ENCODE measurements around the gene SSBP2.
"Not testable (repeated sequence)": the region's sequence is repeated elsewhere in the genome, so short reads cannot be mapped to it uniquely, and the experiment has no call there.

Gene SSBP2

GRCh38 chr5:81409896-81410295 lies 341.0 kb downstream of the SSBP2 start:
- H3K27me3 Mint-ChIP-seq, result no peaks in the 10 kb centered on the region
- H3K27ac Mint-ChIP-seq, result no peak overlapping the region
- H3K9me3 Mint-ChIP-seq, result no peaks in the 10 kb centered on the region
- H3K4me1 Mint-ChIP-seq, result no peaks in the 10 kb centered on the region
- peaks cover 4% of the 10 kb centered on the region for H3K36me3 Mint-ChIP-seq
- H3K4me3 Mint-ChIP-seq, result no peak overlapping the region

DNA sequence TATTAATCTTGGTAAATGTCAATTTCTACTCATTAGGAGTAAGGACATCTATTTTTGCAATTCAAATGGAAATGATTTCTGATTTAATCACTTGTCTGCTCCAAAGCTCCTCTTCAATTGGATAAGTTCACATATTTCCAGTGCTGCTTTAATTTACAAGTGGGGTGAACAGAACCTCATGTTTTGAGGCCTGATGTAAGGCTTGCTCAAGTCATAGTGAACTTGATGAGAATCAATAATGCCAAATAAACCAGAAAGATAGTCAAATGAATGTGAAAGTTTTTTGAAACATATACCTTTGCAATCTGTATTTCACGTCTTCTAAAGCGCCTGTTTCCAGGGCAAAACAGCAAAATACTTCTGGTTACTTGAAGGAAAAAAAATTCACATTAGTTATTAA lies 341.5 kb downstream of the SSBP2 start:
- H3K4me1 Mint-ChIP-seq, result no peaks in the 10 kb centered on the region
- H3K36me3 Mint-ChIP-seq, result peaks cover 4% of the 10 kb centered on the region
- H3K4me3 Mint-ChIP-seq, result no peak overlapping the region
- H3K27me3 Mint-ChIP-seq, result no peaks in the 10 kb centered on the region
- H3K9me3 Mint-ChIP-seq, result no peaks in the 10 kb centered on the region
- H3K27ac Mint-ChIP-seq, result no peak overlapping the region

DNA sequence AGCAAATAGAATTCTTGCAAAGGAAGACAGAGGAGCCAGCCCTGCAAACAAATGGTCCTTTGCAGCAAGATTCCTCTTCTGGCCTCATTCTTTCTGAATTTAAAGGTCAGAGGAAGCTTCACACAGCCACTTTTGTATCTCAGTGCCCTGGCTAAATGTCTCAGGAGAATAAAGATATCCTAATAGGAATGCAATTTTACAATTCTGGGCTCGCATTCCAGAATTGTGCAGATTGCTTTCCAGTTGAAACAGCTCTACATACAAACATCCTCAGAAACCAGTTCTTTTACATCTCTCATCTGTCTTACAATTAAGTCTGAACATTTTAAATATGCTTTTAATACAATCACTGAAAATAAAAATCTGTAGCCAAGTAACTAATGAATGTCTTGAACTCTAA lies 342.4 kb downstream of the SSBP2 start:
- Mint-ChIP-seq H3K9me3 (no peaks in the 10 kb centered on the region), H3K27ac (no peak overlapping the region), H3K27me3 (no peaks in the 10 kb centered on the region), H3K36me3 (peaks cover 4% of the 10 kb centered on the region), H3K4me3 (no peak overlapping the region), H3K4me1 (no peaks in the 10 kb centered on the region)

DNA sequence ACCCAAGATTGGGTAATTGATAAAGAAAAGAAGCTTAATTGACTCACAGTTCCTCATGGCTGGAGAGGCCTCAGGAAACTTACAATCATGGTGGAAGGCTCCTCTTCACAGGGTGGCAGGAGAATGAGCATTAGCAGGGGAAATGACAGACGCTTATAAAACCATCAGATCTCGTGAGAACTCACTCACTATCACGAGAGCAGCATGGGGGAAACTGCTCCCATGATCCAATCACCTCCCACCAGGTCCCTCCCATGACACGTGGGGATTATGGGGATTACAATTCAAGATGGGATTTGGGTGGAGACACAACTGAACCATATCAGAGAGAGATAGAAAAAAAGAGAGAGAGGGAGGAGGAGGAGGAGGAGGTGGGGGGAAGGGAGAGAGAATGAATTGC lies 343.1 kb downstream of the SSBP2 start:
- not testable (repeated sequence) for H3K27me3 Mint-ChIP-seq, H3K27ac Mint-ChIP-seq, H3K4me3 Mint-ChIP-seq, H3K4me1 Mint-ChIP-seq, H3K36me3 Mint-ChIP-seq, H3K9me3 Mint-ChIP-seq

GRCh38 chr5:81405126-81405891 lies 345.6 kb downstream of the SSBP2 start:
- Mint-ChIP-seq H3K4me1 (no peaks in the 10 kb centered on the region), H3K27me3 (no peaks in the 10 kb centered on the region), H3K4me3 (no peak overlapping the region), H3K9me3 (no peaks in the 10 kb centered on the region), H3K36me3 (peaks cover 4% of the 10 kb centered on the region), H3K27ac (no peak overlapping the region)

DNA sequence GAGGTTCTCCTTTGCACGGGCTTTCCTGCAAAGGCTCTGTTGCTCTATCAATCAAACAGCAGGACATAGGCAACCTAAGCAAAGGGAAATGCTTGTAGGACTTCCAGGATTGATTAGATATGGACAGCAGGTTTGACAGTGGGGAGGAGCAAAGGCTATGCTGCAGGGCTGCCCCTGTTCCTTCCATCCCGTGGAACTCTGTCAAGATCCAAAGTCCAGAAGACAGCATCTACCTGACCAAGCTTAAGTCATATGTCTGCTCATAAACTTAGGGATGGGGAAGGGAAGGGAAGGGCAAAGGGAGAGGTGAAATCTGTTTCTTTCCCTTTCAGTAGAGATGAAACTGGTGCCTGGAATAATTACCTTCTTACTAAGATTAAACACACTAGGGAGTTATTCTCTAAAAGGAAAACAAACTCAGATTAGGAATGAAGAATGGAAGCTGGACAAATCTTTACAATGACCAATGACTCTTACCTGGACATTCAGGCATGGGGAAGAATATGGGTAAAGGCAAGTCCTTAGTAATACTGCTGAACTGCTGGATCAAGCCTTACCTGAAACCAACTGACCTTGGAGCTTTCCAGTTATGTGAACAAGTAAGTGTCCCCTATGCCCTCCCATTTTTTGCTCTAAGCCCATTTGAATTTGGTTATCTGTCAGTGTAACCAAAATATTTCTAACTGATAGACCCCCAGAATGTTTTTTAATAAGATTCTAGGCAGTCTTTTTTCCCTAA lies 348.5 kb downstream of the SSBP2 start:
- no peaks in the 10 kb centered on the region for H3K9me3 Mint-ChIP-seq

DNA sequence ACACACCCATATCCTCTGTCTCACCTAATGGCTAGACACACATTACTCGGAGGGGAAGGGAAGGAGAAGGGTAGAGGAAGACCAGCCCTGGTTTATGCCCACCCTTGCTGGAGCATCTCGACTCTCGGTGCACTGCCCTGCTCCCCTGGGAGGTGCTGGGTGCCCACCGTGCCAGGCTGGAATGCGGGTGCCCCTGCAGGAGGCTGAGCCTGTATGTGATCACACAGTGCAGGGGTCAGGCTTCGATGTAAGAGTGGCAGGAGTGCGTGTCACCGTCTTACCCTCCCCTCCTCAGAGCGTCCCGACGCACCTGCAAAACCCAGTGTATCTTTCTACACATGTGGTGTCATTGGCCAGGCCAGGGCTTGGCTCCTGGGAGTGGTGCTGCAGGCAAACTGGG lies 349.6 kb downstream of the SSBP2 start:
- no peak overlapping the region for H3K27ac Mint-ChIP-seq
- no peaks in the 10 kb centered on the region for H3K9me3 Mint-ChIP-seq
- H3K4me1 Mint-ChIP-seq, result no peaks in the 10 kb centered on the region
- no peak overlapping the region for H3K4me3 Mint-ChIP-seq
- H3K36me3 Mint-ChIP-seq, result no peaks in the 10 kb centered on the region
- peaks cover 8% of the 10 kb centered on the region for H3K27me3 Mint-ChIP-seq

More for the DNA sequence above, 348.5 kb downstream of the SSBP2 start:
- peaks cover 2% of the 10 kb centered on the region for H3K27me3 Mint-ChIP-seq
- no peak overlapping the region for H3K4me3 Mint-ChIP-seq
- H3K27ac Mint-ChIP-seq, result no peak overlapping the region
- no peaks in the 10 kb centered on the region for H3K4me1 Mint-ChIP-seq
- H3K36me3 Mint-ChIP-seq, result no peaks in the 10 kb centered on the region

- Mint-ChIP-seq H3K36me3 (no peaks in the 10 kb centered on the region), H3K27ac (no peak overlapping the region), H3K4me1 (no peaks in the 10 kb centered on the region), H3K4me3 (no peak overlapping the region), H3K9me3 (peaks cover 5% of the 10 kb centered on the region), H3K27me3 (peaks cover 12% of the 10 kb centered on the region)
These were observed 350.5 kb downstream of the SSBP2 start for GRCh38 chr5:81400375-81400774.

DNA sequence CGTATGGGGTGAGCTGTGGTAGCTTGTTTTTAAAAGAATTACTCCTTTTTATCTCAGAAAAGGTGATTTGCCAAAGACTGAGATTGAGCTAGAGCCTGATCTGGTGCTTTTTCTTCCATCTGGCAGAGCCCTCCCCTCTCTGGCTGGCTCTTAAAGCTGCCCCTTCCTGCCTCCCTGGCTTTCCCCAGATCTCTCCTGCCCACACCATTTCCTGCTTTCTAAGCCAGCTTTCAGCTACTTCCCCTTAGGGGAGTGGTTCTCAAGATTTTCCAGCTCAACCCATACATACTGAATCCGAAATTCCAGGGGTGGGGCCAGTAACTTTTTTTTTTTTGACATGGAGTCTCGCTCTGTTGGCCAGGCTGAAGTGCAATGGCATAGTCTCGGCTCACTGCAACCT lies 352.2 kb downstream of the SSBP2 start:
- H3K4me1 Mint-ChIP-seq, result no peaks in the 10 kb centered on the region
- H3K27ac Mint-ChIP-seq, result no peak overlapping the region
- peaks cover 23% of the 10 kb centered on the region for H3K27me3 Mint-ChIP-seq
- peaks cover 5% of the 10 kb centered on the region for H3K9me3 Mint-ChIP-seq
- H3K36me3 Mint-ChIP-seq, result no peaks in the 10 kb centered on the region
- H3K4me3 Mint-ChIP-seq, result no peak overlapping the region

DNA sequence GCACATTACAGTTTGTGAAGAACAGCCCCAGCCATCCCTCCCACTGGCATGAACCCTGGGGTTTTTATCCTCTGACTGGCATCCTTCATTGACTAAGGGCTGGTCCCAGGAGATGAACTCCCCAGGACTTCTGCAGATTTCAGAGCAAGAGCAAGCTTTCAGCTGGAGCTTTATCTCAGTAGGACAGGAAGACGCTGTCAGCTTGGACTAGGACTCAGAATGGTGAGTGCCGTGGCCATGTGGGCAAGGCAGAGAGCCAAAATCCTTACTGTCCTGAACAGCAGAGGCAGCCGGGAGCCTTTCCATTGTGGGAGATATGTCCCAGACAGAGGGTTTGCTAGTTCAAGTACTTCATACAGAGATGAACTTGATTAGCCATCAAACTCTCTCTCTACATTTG lies 353.7 kb downstream of the SSBP2 start:
- Mint-ChIP-seq H3K36me3 (no peaks in the 10 kb centered on the region), H3K4me3 (no peak overlapping the region), H3K9me3 (peaks cover 5% of the 10 kb centered on the region), H3K27me3 (peaks cover 32% of the 10 kb centered on the region), H3K4me1 (peaks cover 5% of the 10 kb centered on the region), H3K27ac (no peak overlapping the region)

DNA sequence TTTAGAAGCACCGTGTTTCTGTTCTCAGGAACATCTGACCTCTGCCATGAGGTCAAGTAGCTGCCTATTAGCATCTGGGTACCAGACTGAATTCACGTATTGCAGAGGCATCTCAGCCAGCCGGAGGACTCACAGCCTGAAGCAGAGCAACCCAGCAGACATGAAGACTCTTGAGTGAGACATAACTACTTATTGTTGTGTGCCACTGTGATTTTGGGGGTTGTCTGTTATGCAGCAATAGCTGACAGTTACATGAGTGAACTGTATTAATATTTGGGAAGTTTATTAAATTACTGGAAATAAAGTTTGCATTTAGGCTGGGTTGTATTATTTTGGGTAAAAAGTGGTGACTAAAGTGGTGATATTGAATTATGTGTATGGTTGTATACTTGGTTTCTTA lies 355.6 kb downstream of the SSBP2 start:
- peaks cover 5% of the 10 kb centered on the region for H3K9me3 Mint-ChIP-seq
- no peak overlapping the region for H3K4me3 Mint-ChIP-seq
- H3K4me1 Mint-ChIP-seq, result peaks cover 5% of the 10 kb centered on the region
- peaks cover 47% of the 10 kb centered on the region for H3K27me3 Mint-ChIP-seq
- no peak overlapping the region for H3K27ac Mint-ChIP-seq
- no peaks in the 10 kb centered on the region for H3K36me3 Mint-ChIP-seq

DNA sequence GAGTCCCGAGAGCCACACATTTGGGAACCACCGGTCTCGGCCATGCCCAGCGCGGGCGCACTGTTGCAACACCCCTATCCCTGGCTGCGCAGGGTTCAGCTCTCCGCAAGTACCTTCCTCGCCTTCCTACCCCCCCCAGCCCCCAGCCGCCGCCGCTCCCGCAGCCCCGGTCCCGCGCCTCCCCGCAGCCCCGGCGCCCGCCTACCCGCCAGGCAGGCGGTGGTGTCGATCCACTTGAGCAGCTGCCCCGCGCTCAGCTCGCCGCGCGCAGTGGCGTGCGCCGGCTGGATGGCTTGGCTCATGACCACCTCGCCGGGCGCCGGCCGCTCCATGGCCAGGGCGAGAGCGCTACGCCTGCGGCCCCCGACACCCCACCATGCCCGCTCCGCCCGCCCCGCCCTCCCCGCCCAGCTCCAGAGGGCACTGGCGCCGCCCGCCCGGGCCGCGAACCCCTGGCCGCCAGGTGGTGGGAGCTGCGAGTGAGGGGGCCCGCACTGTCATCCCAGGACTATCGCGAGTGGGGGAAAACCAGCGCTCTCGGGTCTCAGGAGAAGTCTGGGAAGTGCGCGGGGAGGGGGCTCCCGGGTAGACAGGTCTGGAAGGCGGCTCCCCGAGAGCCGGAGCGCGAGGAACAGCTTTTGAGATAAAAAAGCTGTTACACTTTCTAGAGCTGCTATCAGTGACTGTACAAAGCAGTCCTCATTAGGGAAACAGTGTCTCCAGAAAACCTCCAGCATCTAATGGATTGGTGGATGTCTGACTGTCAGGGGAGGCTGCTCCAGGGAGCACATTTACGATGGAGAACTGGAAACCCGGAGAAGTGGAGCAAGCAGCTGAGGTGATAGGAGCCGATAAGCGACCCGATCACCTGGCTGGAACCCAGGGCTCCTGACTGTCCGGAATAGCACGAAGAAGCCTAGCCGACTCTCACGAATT lies 356.8 kb downstream of the SSBP2 start, which contains the start of gene ACOT12:
TSS of gene ACOT12 (minus strand) at position 352 of the 936 bp plus-strand sequence. CDS start at position 332, 20 bp downstream.
- Mint-ChIP-seq H3K4me1 (peaks cover 5% of the 10 kb centered on the region), H3K36me3 (no peaks in the 10 kb centered on the region), H3K27me3 (peaks cover 48% of the 10 kb centered on the region), H3K27ac (no peak within 1 kb of the TSS), H3K4me3 (peak within 1 kb of the TSS; percentile 23), H3K9me3 (peaks cover 5% of the 10 kb centered on the region)

DNA sequence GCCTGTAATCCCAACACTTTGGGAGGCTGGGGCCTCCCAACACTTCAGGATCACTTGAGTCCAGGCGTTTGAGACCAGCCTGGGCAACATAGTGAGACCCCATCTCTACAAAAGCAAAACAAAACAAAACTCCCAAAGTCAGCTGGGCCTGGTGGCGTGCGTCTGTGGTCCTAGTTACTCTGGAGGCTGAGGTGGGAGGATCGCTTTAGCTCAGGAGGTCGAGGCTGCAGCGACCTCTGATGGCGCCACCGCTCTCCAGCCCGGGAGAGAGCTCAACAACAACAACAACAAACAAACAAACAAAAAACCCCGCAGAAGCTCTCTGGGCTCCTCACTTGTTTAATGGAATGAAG lies 357.5 kb downstream of the SSBP2 start:
- H3K9me3 Mint-ChIP-seq, result peaks cover 5% of the 10 kb centered on the region
- peaks cover 52% of the 10 kb centered on the region for H3K27me3 Mint-ChIP-seq
- H3K4me3 Mint-ChIP-seq, result peak overlapping the region; percentile 23
- peaks cover 5% of the 10 kb centered on the region for H3K4me1 Mint-ChIP-seq
- H3K27ac Mint-ChIP-seq, result no peak overlapping the region
- H3K36me3 Mint-ChIP-seq, result no peaks in the 10 kb centered on the region

DNA sequence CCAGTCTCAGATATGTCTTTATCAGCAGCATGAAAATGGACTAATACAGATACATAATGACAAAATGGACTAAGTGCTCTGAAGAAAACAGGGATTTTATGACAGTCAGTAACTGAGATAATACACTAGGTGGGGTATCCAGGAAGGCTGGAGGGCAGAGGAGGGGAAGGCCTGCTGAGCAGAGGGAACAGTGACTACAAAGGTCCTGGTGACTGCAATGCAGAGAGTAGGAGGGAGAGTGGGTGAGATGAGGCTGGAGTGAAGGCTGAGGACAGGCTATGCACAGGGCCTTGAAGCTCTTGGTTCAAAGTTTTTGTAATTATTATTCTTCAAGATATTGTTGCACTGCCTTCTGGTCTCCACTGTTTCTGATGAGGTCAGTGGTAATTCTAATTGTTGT lies 361.9 kb downstream of the SSBP2 start:
- peaks cover 5% of the 10 kb centered on the region for H3K4me1 Mint-ChIP-seq
- H3K27ac Mint-ChIP-seq, result no peak overlapping the region
- no peaks in the 10 kb centered on the region for H3K9me3 Mint-ChIP-seq
- no peak overlapping the region for H3K4me3 Mint-ChIP-seq
- no peaks in the 10 kb centered on the region for H3K36me3 Mint-ChIP-seq
- peaks cover 34% of the 10 kb centered on the region for H3K27me3 Mint-ChIP-seq

- Mint-ChIP-seq H3K4me1 (peaks cover under 1% of the 10 kb centered on the region), H3K9me3 (no peaks in the 10 kb centered on the region), H3K27ac (no peak overlapping the region), H3K4me3 (no peak overlapping the region), H3K36me3 (no peaks in the 10 kb centered on the region), H3K27me3 (peaks cover 30% of the 10 kb centered on the region)
These were observed 362.7 kb downstream of the SSBP2 start for GRCh38 chr5:81388169-81388568.

All from activated naive CD4-positive, alpha-beta T cell treated with anti-CD3 and anti-CD28 coated beads, Interleukin-2, amount 50 U/mL, for 24 hours (primary cell).